ENCODE results near the gene CAD. TPM values are rescaled to one million over a fixed set of nuclear protein-coding genes. Genes with fewer than 3 reads are reported as not detected.

Gene CAD
- total and polyA plus RNA-seq, 9 of the 15 experiments (the other 6 are each of a cell fraction or from before 2014, with no cell fraction given), result 7.5 to 126 (median 33.7) TPM

- TF ChIP-seq ARID3A (IDR thresholded peaks at IDR 0.05; ENCODE audit: borderline replicate concordance, low read depth, low read length) (no peak), LEF1 (IDR thresholded peaks at IDR 0.05) (no peak), BRD4 (IDR thresholded peaks at IDR 0.05) (peak; percentile 90; the same call in 1 of the 2 replicates), TFAP4 (CRISPR knock-in tag; IDR thresholded peaks at IDR 0.05; ENCODE audit: borderline replicate concordance) (peak; percentile 68), GABPA (tag; conservative IDR thresholded peaks at IDR 0.05; ENCODE audit: low read depth) (peak; percentile 92), ZEB2 (IDR thresholded peaks at IDR 0.05) (0 out of 2 replicates have a peak, but pooled peaks have one; percentile 16), SRF (CRISPR knock-in tag; IDR thresholded peaks at IDR 0.05) (no peak), HDAC3 (IDR thresholded peaks at IDR 0.05; ENCODE audit: borderline replicate concordance, partially characterized antibody) (no peak), FOXA3 (CRISPR knock-in tag; conservative IDR thresholded peaks at IDR 0.05 in 1 of 2, IDR thresholded peaks at IDR 0.05 in 1 of 2) (peak in 1 of 2 experiments; percentile 54; a peak in 1 of 4 replicates), C11orf30 (IDR thresholded peaks at IDR 0.05; ENCODE audit: low read depth) (peak; percentile 86), SUPT5H (IDR thresholded peaks at IDR 0.05) (peak; percentile 91), CBX1 (IDR thresholded peaks at IDR 0.05; ENCODE audit: low read depth) (0 out of 2 replicates have a peak, but pooled peaks have one; percentile 85), PRDM10 (IDR thresholded peaks at IDR 0.05; ENCODE audit: partially characterized antibody) (peak; percentile 85), RAD51 (IDR thresholded peaks at IDR 0.05; ENCODE audit: borderline replicate concordance, low read depth) (no peak), ELF1 (tag; IDR thresholded peaks at IDR 0.05) (peak; percentile 92), MTA3 (IDR thresholded peaks at IDR 0.05; ENCODE audit: borderline replicate concordance) (peak; percentile 85), KDM4B (IDR thresholded peaks at IDR 0.05; ENCODE audit: borderline replicate concordance in 2 of 2, low read depth in 1 of 2) (peak in 1 of 2 experiments; percentile 79; a peak in 1 of 4 replicates), TAF1 (IDR thresholded peaks at IDR 0.05; ENCODE audit: control insufficient read depth, extremely low read depth, insufficient read depth, low read length, severe bottlenecking) (peak; percentile 87), CREB1 (IDR thresholded peaks at IDR 0.05) (peak; percentile 64), CREB1 (CRISPR knock-in tag; IDR thresholded peaks at IDR 0.05) (peak; percentile 70; the same call in 1 of the 2 replicates), FOXM1 (IDR thresholded peaks at IDR 0.05; ENCODE audit: low read depth) (no peak), FOXM1 (CRISPR knock-in tag; IDR thresholded peaks at IDR 0.05; ENCODE audit: low read depth) (0 out of 2 replicates have a peak, but pooled peaks have one; percentile 53), POLR2B (IDR thresholded peaks at IDR 0.05; ENCODE audit: low read depth, partially characterized antibody) (peak; percentile 86)
Observed at GRCh38 chr2:27211943-27212625, 5.1 kb upstream of the CAD start, which contains the start of the genes ATRAID and SLC5A6 (continued).
